ENCODE measurements around the gene CLSTN2.

DNA sequence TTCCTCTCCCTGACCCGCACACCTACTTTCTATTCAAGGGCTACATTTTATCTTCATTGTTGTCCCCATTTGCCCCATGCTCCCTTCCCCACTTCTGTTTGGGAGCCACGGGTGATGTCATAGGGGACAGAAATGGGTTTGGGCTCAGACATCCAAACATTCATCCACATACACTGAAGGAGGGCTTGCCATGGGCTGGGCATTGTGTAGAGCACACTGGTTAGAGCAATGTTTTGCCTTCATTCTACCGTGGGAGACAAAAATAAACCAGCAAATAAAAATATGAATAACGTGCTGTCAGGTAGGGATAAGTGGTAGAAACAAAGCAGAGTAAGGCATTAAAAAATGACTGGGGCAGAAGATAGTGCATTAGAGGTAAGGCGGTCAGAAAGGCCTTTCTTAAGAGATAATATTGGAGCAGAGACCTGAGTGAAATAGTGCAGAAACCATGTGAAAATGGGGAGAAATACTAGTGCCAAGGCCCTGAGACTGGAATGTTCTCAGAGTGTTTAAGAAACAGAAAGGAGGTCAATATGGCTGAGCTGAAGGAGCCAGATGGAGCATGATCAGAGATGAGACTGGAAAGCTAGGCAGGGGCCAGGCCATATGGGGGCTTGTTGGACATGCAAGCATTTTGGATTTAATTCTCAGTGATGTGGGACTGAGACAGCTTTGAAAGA is 40.9 kb upstream of the CLSTN2 start:
- TF ChIP-seq, protein P1, sequence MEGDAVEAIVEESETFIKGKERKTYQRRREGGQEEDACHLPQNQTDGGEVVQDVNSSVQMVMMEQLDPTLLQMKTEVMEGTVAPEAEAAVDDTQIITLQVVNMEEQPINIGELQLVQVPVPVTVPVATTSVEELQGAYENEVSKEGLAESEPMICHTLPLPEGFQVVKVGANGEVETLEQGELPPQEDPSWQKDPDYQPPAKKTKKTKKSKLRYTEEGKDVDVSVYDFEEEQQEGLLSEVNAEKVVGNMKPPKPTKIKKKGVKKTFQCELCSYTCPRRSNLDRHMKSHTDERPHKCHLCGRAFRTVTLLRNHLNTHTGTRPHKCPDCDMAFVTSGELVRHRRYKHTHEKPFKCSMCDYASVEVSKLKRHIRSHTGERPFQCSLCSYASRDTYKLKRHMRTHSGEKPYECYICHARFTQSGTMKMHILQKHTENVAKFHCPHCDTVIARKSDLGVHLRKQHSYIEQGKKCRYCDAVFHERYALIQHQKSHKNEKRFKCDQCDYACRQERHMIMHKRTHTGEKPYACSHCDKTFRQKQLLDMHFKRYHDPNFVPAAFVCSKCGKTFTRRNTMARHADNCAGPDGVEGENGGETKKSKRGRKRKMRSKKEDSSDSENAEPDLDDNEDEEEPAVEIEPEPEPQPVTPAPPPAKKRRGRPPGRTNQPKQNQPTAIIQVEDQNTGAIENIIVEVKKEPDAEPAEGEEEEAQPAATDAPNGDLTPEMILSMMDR (IDR thresholded peaks at IDR 0.05) = no peak
- TF ChIP-seq POLR2A (IDR thresholded peaks at IDR 0.05) = no peak
